Colonic mucosa (tissue), 4 donors: ENCODE results near the gene PEX10. TPM values are rescaled to one million over a fixed set of nuclear protein-coding genes. Genes with fewer than 3 reads are reported as not detected.

Experiments used
- DNase-seq: peaks from one replicate; pipeline ENCODE4 v3.0.0-alpha.2; 2020
- H3K27ac ChIP-seq: fragments of 200-600 bp; one replicate; pipeline ENCODE4 v1.8.0; 2021
- H3K27me3 ChIP-seq: fragments of 200-600 bp; one replicate; pipeline ENCODE4 v1.8.0; 2021
- H3K36me3 ChIP-seq: fragments of 200-600 bp; one replicate; pipeline ENCODE4 v1.8.0; 2021
- H3K4me1 ChIP-seq: fragments of 200-600 bp; one replicate; pipeline ENCODE4 v1.8.0; 2021; ENCODE audit warnings: mild to moderate bottlenecking
- H3K4me3 ChIP-seq: fragments of 200-600 bp; one replicate; pipeline ENCODE4 v1.8.0; 2021
- H3K9ac ChIP-seq, 2 donors: one replicate each; pipeline ENCODE4 v1.7.0; 2013; ENCODE audit warnings: control low read depth in 2 of 2, low read depth in 2 of 2, low read length in 2 of 2
- H3K9me3 ChIP-seq: fragments of 200-600 bp; one replicate; pipeline ENCODE4 v1.8.0; 2021
- CTCF ChIP-seq: fragments of 200-600 bp; IDR thresholded peaks from one replicate; pipeline ENCODE4 v1.8.0; 2022; ENCODE audit warnings: antibody characterized with exemption, mild to moderate bottlenecking
- intact Hi-C: fragments of 100-400 bp; cut with DNase I; formaldehyde crosslinking; loops from one replicate; pipeline ENCODE4 v1.14.1; 2022
- total RNA-seq, 2 donors: library from RNA; stranded (reverse); fragmentation: NEBNext Ultra II Directional in 1 of 2; extraction: Animal tissue kit (Norgen Biotek cat#: 25700) in 1 of 2; gene quantifications; one replicate each; pipeline ENCODE4 v1.2.1, GENCODE V29; 2021
- donor health status: healthy.
- donor health status: DM: no; HTN: no; CAD: no.
- donor health status: DM: no; HTN: no; CAD: no.

The PEX10 gene
- total RNA-seq, 2 donors from 2014 or later, result 15.0 to 22.7 TPM

GRCh38 chr1:2408456-2408855 is 3.9 kb downstream of the PEX10 start:
- Histone ChIP-seq H3K27me3 (no peaks in the 10 kb centered on the region), H3K9me3 (no peaks in the 10 kb centered on the region), H3K36me3 (peaks cover 9% of the 10 kb centered on the region), H3K9ac (no peak overlapping the region), H3K27ac (no peak overlapping the region), H3K4me1 (peaks cover 3% of the 10 kb centered on the region), H3K4me3 (no peak overlapping the region)
- intact Hi-C loops, result no loop called here
- no peak for DNase-seq
- no peak for TF ChIP-seq CTCF

GRCh38 chr1:2407991-2408275 is 4.4 kb downstream of the PEX10 start:
- H3K9me3 ChIP-seq, result no peaks in the 10 kb centered on the region
- no peak overlapping the region for H3K27ac ChIP-seq
- peaks cover 14% of the 10 kb centered on the region for H3K36me3 ChIP-seq
- no peaks in the 10 kb centered on the region for H3K27me3 ChIP-seq
- no peak overlapping the region for H3K4me3 ChIP-seq
- H3K4me1 ChIP-seq, result no peaks in the 10 kb centered on the region
- DNase-seq, result no peak
- TF ChIP-seq CTCF, result no peak
- H3K9ac ChIP-seq, result no peak overlapping the region
- intact Hi-C loops, result no loop called here

- no peak overlapping the region for H3K27ac ChIP-seq
- no peak for DNase-seq
- no peaks in the 10 kb centered on the region for H3K4me1 ChIP-seq
- no peak for TF ChIP-seq CTCF
- H3K27me3 ChIP-seq, result no peaks in the 10 kb centered on the region
- no peak overlapping the region for H3K9ac ChIP-seq
- no peaks in the 10 kb centered on the region for H3K9me3 ChIP-seq
- intact Hi-C loops, result no loop called here
- H3K36me3 ChIP-seq, result peaks cover 16% of the 10 kb centered on the region
- no peak overlapping the region for H3K4me3 ChIP-seq
Observed at GRCh38 chr1:2407166-2407990, 5.0 kb downstream of the PEX10 start.

- no peak for DNase-seq
- intact Hi-C loops, result no loop called here
- no peaks in the 10 kb centered on the region for H3K27me3 ChIP-seq
- no peaks in the 10 kb centered on the region for H3K9me3 ChIP-seq
- H3K27ac ChIP-seq, result no peak overlapping the region
- no peak overlapping the region for H3K9ac ChIP-seq
- no peak for TF ChIP-seq CTCF
- no peaks in the 10 kb centered on the region for H3K4me1 ChIP-seq
- peaks cover 23% of the 10 kb centered on the region for H3K36me3 ChIP-seq
- H3K4me3 ChIP-seq, result no peak overlapping the region
Observed at GRCh38 chr1:2406451-2407041, 5.8 kb downstream of the PEX10 start.

GRCh38 chr1:2405588-2406295 is 6.6 kb downstream of the PEX10 start:
- no peak overlapping the region for H3K9ac ChIP-seq
- no peak overlapping the region for H3K4me3 ChIP-seq
- no peak for TF ChIP-seq CTCF
- no peaks in the 10 kb centered on the region for H3K27me3 ChIP-seq
- no peaks in the 10 kb centered on the region for H3K4me1 ChIP-seq
- intact Hi-C loops, result no loop called here
- no peak overlapping the region for H3K27ac ChIP-seq
- DNase-seq, result no peak
- H3K9me3 ChIP-seq, result no peaks in the 10 kb centered on the region
- peaks cover 23% of the 10 kb centered on the region for H3K36me3 ChIP-seq
